Measurements from ENCODE around the gene SLC22A4.

- TF ChIP-seq POLR2A (IDR thresholded peaks at IDR 0.05; ENCODE audit: extremely low read depth, insufficient read length) = no peak
- TF ChIP-seq, protein P1, sequence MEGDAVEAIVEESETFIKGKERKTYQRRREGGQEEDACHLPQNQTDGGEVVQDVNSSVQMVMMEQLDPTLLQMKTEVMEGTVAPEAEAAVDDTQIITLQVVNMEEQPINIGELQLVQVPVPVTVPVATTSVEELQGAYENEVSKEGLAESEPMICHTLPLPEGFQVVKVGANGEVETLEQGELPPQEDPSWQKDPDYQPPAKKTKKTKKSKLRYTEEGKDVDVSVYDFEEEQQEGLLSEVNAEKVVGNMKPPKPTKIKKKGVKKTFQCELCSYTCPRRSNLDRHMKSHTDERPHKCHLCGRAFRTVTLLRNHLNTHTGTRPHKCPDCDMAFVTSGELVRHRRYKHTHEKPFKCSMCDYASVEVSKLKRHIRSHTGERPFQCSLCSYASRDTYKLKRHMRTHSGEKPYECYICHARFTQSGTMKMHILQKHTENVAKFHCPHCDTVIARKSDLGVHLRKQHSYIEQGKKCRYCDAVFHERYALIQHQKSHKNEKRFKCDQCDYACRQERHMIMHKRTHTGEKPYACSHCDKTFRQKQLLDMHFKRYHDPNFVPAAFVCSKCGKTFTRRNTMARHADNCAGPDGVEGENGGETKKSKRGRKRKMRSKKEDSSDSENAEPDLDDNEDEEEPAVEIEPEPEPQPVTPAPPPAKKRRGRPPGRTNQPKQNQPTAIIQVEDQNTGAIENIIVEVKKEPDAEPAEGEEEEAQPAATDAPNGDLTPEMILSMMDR (IDR thresholded peaks at IDR 0.05; ENCODE audit: low read depth, low read length) = no peak
Measured at GRCh38 chr5:132267166-132267739, 26.9 kb upstream of the SLC22A4 start.

Measured in NB4 (cell line).